Body of pancreas (tissue), 4 donors: ENCODE data around the gene PCDHGA4. TPM values are rescaled to one million over a fixed set of nuclear protein-coding genes. Genes with fewer than 3 reads are reported as not detected.
"Not testable (repeated sequence)": the region's sequence is repeated elsewhere in the genome, so short reads cannot be mapped to it uniquely, and the experiment has no call there.

Source experiments
- ATAC-seq: fragments of 150-250 bp; one replicate; pipeline ENCODE4 v1.9.1; 2016
- DNase-seq, 4 donors: peaks; one replicate each; pipeline ENCODE4 v3.0.0-alpha.2; 2019
- H3K27ac ChIP-seq, 4 donors: fragments of 200-600 bp; sonication (generic); 1 replicate in 3 of 4; 2 replicates in 1 of 4; pipeline versions ENCODE4 v1.5.1 to v1.6.1; 2016 to 2019; ENCODE audit warnings: mild to moderate bottlenecking in 1 of 4, mixed read lengths in 1 of 4, moderate library complexity in 1 of 4
- H3K27me3 ChIP-seq, 2 donors: fragments of 200-600 bp; sonication (generic); one replicate each; pipeline ENCODE4 v1.6.0; 2016; ENCODE audit warnings: mild to moderate bottlenecking in 1 of 2
- H3K36me3 ChIP-seq, 2 donors: fragments of 200-600 bp; sonication (generic); replicated peaks in 1 of 2; 2 replicates each; pipeline ENCODE4 v1.5.1; 2016; ENCODE audit warnings: low read depth in 2 of 2; ENCODE audit not compliant: insufficient read depth in 1 of 2
- H3K4me1 ChIP-seq: fragments of 200-600 bp; sonication (generic); one replicate; pipeline ENCODE4 v1.6.0; 2016
- H3K4me3 ChIP-seq, 2 donors: fragments of 200-600 bp; sonication (generic); 1 replicate in 1 of 2; 2 replicates in 1 of 2; pipeline ENCODE4 v1.5.1; 2016 to 2019
- H3K9me3 ChIP-seq, 3 donors: fragments of 200-600 bp; sonication (generic); 1 replicate in 2 of 3; 2 replicates in 1 of 3; pipeline ENCODE4 v1.5.1; 2016
- POLR2A ChIP-seq, 3 donors: fragments of 450-650 bp; IDR thresholded peaks; one replicate each; pipeline ENCODE4 v1.6.1; 2016; ENCODE audit warnings: antibody characterized with exemption in 3 of 3, mild to moderate bottlenecking in 2 of 3
- WGBS, 2 donors: methylation state at CpG; one replicate each; pipeline ENCODE4 v1.1.5; 2017; 5-methylcytosine and 5-hydroxymethylcytosine counted together
- intact Hi-C: fragments of 100-400 bp; cut with DNase I; formaldehyde crosslinking; loops from one replicate; pipeline ENCODE4 v1.15.1; 2023
- total RNA-seq, 2 donors: library from RNA; depleted of rRNA; stranded (reverse); fragments of >200 nt; gene quantifications; one replicate each; pipeline ENCODE4 v1.1.0, GENCODE V29; 2016
- TF ChIP-seq, protein P1 (sequence below), 7 experiments: fragments of 450-650 bp in 4 of 7; fragments of 200-600 bp in 3 of 7; sonication (generic) in 3 of 7; IDR thresholded peaks; one replicate each; pipeline ENCODE4 v1.5.1; 2016 to 2019; ENCODE audit warnings: antibody characterized with exemption in 7 of 7

The PCDHGA4 gene
- total RNA-seq, 2 donors from 2014 or later, result 6.7 to 10.9 TPM

DNA sequence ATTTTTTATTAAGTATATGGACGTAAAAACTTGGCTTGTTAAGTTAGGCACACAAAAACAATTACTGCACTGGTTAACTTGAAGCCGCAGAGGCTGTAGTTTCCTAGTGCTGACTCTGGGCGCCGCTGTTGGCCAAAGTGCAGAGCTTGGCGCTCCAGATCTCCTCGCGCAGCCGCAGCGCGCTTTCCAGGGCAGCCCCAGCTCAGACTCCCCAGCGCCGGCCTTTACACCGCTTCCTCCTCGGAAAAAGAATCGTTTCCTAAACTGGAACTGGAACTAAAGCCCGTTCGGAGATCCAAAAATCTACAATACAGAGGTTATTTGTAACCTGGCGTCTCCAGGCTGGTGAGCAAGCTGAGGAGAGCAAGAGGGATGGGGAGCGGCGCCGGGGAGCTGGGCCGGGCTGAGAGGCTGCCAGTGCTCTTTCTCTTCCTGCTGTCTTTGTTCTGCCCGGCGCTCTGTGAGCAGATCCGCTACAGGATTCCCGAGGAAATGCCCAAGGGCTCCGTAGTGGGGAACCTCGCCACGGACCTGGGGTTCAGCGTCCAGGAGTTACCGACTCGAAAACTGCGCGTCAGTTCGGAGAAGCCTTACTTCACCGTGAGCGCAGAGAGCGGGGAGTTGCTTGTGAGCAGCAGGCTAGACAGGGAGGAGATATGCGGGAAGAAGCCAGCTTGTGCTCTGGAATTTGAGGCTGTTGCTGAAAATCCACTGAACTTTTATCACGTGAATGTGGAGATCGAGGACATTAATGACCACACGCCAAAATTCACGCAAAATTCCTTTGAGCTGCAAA lies 43.1 kb downstream of the PCDHGA4 start, which contains the start of gene PCDHGB5:
Gene PCDHGB5 (plus strand): TSS at position 192 of the 796 bp plus-strand sequence. CDS start 181 bp downstream, at position 373.
- DNase-seq, result peak; percentile 40 to 63 (median 54)
- intact Hi-C loops, H3K4me1 ChIP-seq, H3K27me3 ChIP-seq, H3K36me3 ChIP-seq, H3K4me3 ChIP-seq: not testable (repeated sequence)
- Histone ChIP-seq H3K27ac (peak within 1 kb of the TSS in 1 of 4 donors; percentile 21), H3K9me3 (peaks cover 0 to 63% (median 14%) of the 10 kb centered on the region in 3 donors)
- WGBS, 2 donors, result 3 to 4% methylated on average over 19 to 26 of the region's 43 CpGs
- peak; percentile 85 for ATAC-seq
- TF ChIP-seq, protein P1, sequence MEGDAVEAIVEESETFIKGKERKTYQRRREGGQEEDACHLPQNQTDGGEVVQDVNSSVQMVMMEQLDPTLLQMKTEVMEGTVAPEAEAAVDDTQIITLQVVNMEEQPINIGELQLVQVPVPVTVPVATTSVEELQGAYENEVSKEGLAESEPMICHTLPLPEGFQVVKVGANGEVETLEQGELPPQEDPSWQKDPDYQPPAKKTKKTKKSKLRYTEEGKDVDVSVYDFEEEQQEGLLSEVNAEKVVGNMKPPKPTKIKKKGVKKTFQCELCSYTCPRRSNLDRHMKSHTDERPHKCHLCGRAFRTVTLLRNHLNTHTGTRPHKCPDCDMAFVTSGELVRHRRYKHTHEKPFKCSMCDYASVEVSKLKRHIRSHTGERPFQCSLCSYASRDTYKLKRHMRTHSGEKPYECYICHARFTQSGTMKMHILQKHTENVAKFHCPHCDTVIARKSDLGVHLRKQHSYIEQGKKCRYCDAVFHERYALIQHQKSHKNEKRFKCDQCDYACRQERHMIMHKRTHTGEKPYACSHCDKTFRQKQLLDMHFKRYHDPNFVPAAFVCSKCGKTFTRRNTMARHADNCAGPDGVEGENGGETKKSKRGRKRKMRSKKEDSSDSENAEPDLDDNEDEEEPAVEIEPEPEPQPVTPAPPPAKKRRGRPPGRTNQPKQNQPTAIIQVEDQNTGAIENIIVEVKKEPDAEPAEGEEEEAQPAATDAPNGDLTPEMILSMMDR (IDR thresholded peaks at IDR 0.05), result peak; percentile 18 to 60 (median 52)
- peak in 1 of 3 donors; percentile 9 for TF ChIP-seq POLR2A (IDR thresholded peaks at IDR 0.05)

- peaks cover 0 to 63% (median 8%) of the 10 kb centered on the region in 3 donors for H3K9me3 ChIP-seq
- no peak overlapping the region for H3K27ac ChIP-seq
- no peaks in the 10 kb centered on the region for H3K27me3 ChIP-seq
- WGBS, 2 donors, result 19 to 30% methylated on average over 15 of the region's 15 CpGs
- intact Hi-C loops, result no loop called here
- TF ChIP-seq POLR2A (IDR thresholded peaks at IDR 0.05), result no peak
- TF ChIP-seq, protein P1 (IDR thresholded peaks at IDR 0.05), result no peak
- ATAC-seq (no peak), DNase-seq (no peak)
- H3K4me3 ChIP-seq, result no peak overlapping the region
- no peaks in the 10 kb centered on the region for H3K4me1 ChIP-seq
- no peaks in the 10 kb centered on the region for H3K36me3 ChIP-seq
Observed at GRCh38 chr5:141398608-141399007, 43.8 kb downstream of the PCDHGA4 start.

GRCh38 chr5:141399555-141400258 lies 44.9 kb downstream of the PCDHGA4 start:
- TF ChIP-seq POLR2A (IDR thresholded peaks at IDR 0.05), result no peak
- TF ChIP-seq, protein P1 (IDR thresholded peaks at IDR 0.05), result no peak
- H3K27ac ChIP-seq, result no peak overlapping the region
- DNase-seq (no peak), ATAC-seq (no peak)
- intact Hi-C loops, result no loop called here
- H3K4me1 ChIP-seq, result no peaks in the 10 kb centered on the region
- H3K36me3 ChIP-seq, result no peaks in the 10 kb centered on the region
- 17 to 25% methylated on average over 11 to 51 of the region's 61 CpGs for WGBS, 2 donors
- no peaks in the 10 kb centered on the region for H3K27me3 ChIP-seq
- peaks cover 0 to 64% (median 10%) of the 10 kb centered on the region in 3 donors for H3K9me3 ChIP-seq
- no peak overlapping the region for H3K4me3 ChIP-seq

- no peaks in the 10 kb centered on the region for H3K27me3 ChIP-seq
- no peak for DNase-seq
- no peak for TF ChIP-seq POLR2A (IDR thresholded peaks at IDR 0.05)
- TF ChIP-seq, protein P1 (IDR thresholded peaks at IDR 0.05), result peak in 3 of 7 experiments; percentile 24 to 32 (median 26)
- intact Hi-C loops, result no loop called here
- H3K4me3 ChIP-seq, result no peak within 1 kb of the TSS
- no peak within 1 kb of the TSS for H3K27ac ChIP-seq
- no peaks in the 10 kb centered on the region for H3K36me3 ChIP-seq
- no peaks in the 10 kb centered on the region for H3K4me1 ChIP-seq
- H3K9me3 ChIP-seq, result peaks cover 0 to 65% (median 10%) of the 10 kb centered on the region in 3 donors
- ATAC-seq, result no peak
- WGBS, 2 donors, result 21 to 22% methylated on average over 25 to 27 of the region's 27 CpGs
Observed at GRCh38 chr5:141402553-141403243, 47.9 kb downstream of the PCDHGA4 start, which contains the start of gene PCDHGA9. Gene PCDHGA9, plus strand, starts transcription at chr5:141402778. Its CDS starts 175 bp downstream, at chr5:141402953.
